CD14-positive monocyte (primary cell): ENCODE measurements around the gene NEDD4L. TPM values are rescaled to one million over a fixed set of nuclear protein-coding genes. Genes with fewer than 3 reads are reported as not detected.

Experiments used
- DNase-seq, 3 donors: peaks; one replicate each; pipeline ENCODE4 v3.0.0-alpha.2; 2011 to 2022
- H2AFZ ChIP-seq: 2 replicates; pipeline ENCODE4 v1.6.0; 2012; ENCODE audit warnings: mild to moderate bottlenecking, low read depth, low read length, inconsistent platforms; ENCODE audit not compliant: insufficient read depth, poor library complexity, severe bottlenecking
- H3K27ac ChIP-seq, 2 donors: 1 replicate in 1 of 2; 2 replicates in 1 of 2; pipeline ENCODE4 v1.5.1; 2012 to 2013; ENCODE audit warnings: low read length in 2 of 2, control low read depth in 1 of 2, inconsistent platforms in 1 of 2, low read depth in 1 of 2, mild to moderate bottlenecking in 1 of 2
- H3K27me3 ChIP-seq, 2 donors: one replicate each; pipeline versions ENCODE4 v1.6.0 to v1.6.1; 2011 to 2013; ENCODE audit warnings: low read length in 2 of 2; ENCODE audit not compliant: control insufficient read depth in 2 of 2, insufficient read depth in 2 of 2
- H3K36me3 ChIP-seq, 2 donors: replicated peaks in 1 of 2; 1 replicate in 1 of 2; 2 replicates in 1 of 2; pipeline versions ENCODE4 v1.5.1 to v1.6.1; 2012 to 2013; ENCODE audit warnings: low read length in 2 of 2, control low read depth in 1 of 2, inconsistent platforms in 1 of 2, mild to moderate bottlenecking in 1 of 2; ENCODE audit not compliant: insufficient read depth in 2 of 2, control insufficient read depth in 1 of 2
- H3K4me1 ChIP-seq, 2 donors: 1 replicate in 1 of 2; 2 replicates in 1 of 2; pipeline versions ENCODE4 v1.5.1 to v1.6.1; 2012 to 2013; ENCODE audit warnings: low read length in 2 of 2, control low read depth in 1 of 2, inconsistent platforms in 1 of 2, mild to moderate bottlenecking in 1 of 2, moderate library complexity in 1 of 2; ENCODE audit not compliant: insufficient read depth in 2 of 2, control insufficient read depth in 1 of 2
- H3K4me2 ChIP-seq: replicated peaks from 2 replicates; pipeline ENCODE3; 2012; ENCODE audit warnings: low read length, moderate library complexity, mild to moderate bottlenecking; ENCODE audit not compliant: poor library complexity, severe bottlenecking; ENCODE audit errors: extremely low read depth
- H3K4me3 ChIP-seq, 3 experiments: fragments of 200-600 bp in 1 of 3; sonication (generic) in 1 of 3; replicated peaks in 1 of 3; 1 replicate in 2 of 3; 2 replicates in 1 of 3; pipeline ENCODE4 v1.5.1; 2011 to 2013; ENCODE audit warnings: low read length in 3 of 3, mild to moderate bottlenecking in 3 of 3, control low read depth in 2 of 3, low read depth in 2 of 3, inconsistent platforms in 1 of 3, moderate library complexity in 1 of 3
- H3K79me2 ChIP-seq: 2 replicates; pipeline ENCODE4 v1.6.0; 2012; ENCODE audit warnings: mild to moderate bottlenecking, control low read depth, inconsistent platforms, low read length, moderate library complexity; ENCODE audit not compliant: insufficient read depth
- H3K9ac ChIP-seq: 2 replicates; pipeline ENCODE4 v1.6.0; 2017; ENCODE audit warnings: low read length, mild to moderate bottlenecking; ENCODE audit not compliant: insufficient read depth, poor library complexity, severe bottlenecking
- H3K9me3 ChIP-seq, 2 donors: replicated peaks in 1 of 2; 1 replicate in 1 of 2; 2 replicates in 1 of 2; pipeline versions ENCODE4 v1.5.1 to v1.6.1; 2012 to 2013; ENCODE audit warnings: low read length in 2 of 2, control low read depth in 1 of 2; ENCODE audit not compliant: control insufficient read depth in 1 of 2, insufficient read depth in 1 of 2
- H4K20me1 ChIP-seq: 2 replicates; pipeline ENCODE4 v1.6.0; 2012; ENCODE audit warnings: mild to moderate bottlenecking, low read length, control low read depth, moderate library complexity; ENCODE audit not compliant: insufficient read depth
- H3K27ac Mint-ChIP-seq, 7 donors: one replicate each; pipeline ENCODE4 v1.8.0; 2020; ENCODE audit warnings: mild to moderate bottlenecking in 7 of 7, mixed read lengths in 7 of 7, moderate library complexity in 6 of 7, inconsistent platforms in 2 of 7
- H3K27me3 Mint-ChIP-seq, 3 donors: one replicate each; pipeline ENCODE4 v1.8.0; 2021 to 2022; ENCODE audit warnings: low read depth in 3 of 3, mild to moderate bottlenecking in 3 of 3, mixed read lengths in 3 of 3, moderate library complexity in 3 of 3, inconsistent platforms in 1 of 3
- H3K36me3 Mint-ChIP-seq, 2 donors: one replicate each; pipeline ENCODE4 v1.8.0; 2020; ENCODE audit warnings: mixed read lengths in 2 of 2, inconsistent platforms in 1 of 2, mild to moderate bottlenecking in 1 of 2
- H3K4me1 Mint-ChIP-seq: one replicate; pipeline ENCODE4 v1.8.0; 2020; ENCODE audit warnings: mild to moderate bottlenecking, mixed read lengths
- H3K4me3 Mint-ChIP-seq, 2 donors: one replicate each; pipeline ENCODE4 v1.8.0; 2020; ENCODE audit warnings: mild to moderate bottlenecking in 2 of 2, mixed read lengths in 2 of 2, moderate library complexity in 1 of 2
- H3K9me3 Mint-ChIP-seq, 7 donors: one replicate each; pipeline ENCODE4 v1.8.0; 2020 to 2022; ENCODE audit warnings: mixed read lengths in 7 of 7, mild to moderate bottlenecking in 6 of 7, moderate library complexity in 6 of 7, inconsistent platforms in 2 of 7
- WGBS: methylation state at CpG from one replicate; pipeline ENCODE4 v1.1.5; 2013; ENCODE audit warnings: missing lambda C conversion rate; ENCODE audit not compliant: insufficient coverage; 5-methylcytosine and 5-hydroxymethylcytosine counted together
- intact Hi-C, 2 donors: fragments of 100-400 bp; cut with micrococcal nuclease; formaldehyde crosslinking; loops; one replicate each; pipeline versions ENCODE4 v1.15.0 to v1.15.1; 2023
- polyA plus RNA-seq, 3 donors: library from polyadenylated mRNA; depleted of rRNA in 1 of 3; unstranded in 2 of 3; stranded (reverse) in 1 of 3; fragments of 300-500 nt in 2 of 3; fragments of >200 nt in 1 of 3; fragmentation: Illumina TruSeq in 2 of 3; gene quantifications; 1 replicate in 2 of 3; 2 replicates in 1 of 3; pipeline ENCODE4 v1.2.3, GENCODE V29; 2012 to 2021
- TF ChIP-seq, protein P1 (sequence below): fragments of 200-600 bp; IDR thresholded peaks from one replicate; pipeline ENCODE4 v1.8.0; 2022; ENCODE audit warnings: antibody characterized with exemption, mild to moderate bottlenecking

Gene NEDD4L
- polyA plus RNA-seq, 3 donors = 2.5 to 5.2 (median 4.5) TPM

DNA sequence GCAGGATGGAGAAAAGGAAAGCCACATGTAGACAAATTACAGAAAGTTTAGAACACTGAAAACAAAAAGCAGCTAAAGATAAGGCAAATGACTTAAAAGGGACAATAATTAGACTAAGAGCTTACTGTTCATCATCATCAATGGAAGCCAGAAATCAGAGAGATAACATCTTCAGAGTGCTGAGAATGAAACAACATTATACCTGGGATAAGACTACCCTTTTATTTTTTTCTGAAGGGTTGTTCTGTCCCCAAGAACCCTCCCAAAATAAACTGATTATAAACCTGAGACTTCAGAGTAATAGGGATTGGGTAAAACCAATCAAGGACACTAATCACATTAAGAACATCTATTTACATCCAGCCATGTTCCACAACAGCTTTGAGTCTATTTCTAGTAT is 6.9 kb upstream of the NEDD4L start:
- Histone ChIP-seq H3K9ac (no peak overlapping the region), H3K4me3 (no peak overlapping the region), H3K27me3 (peaks cover 6 to 10% of the 10 kb centered on the region in 2 donors), H3K4me2 (no peak overlapping the region), H2AFZ (no peak overlapping the region), H3K79me2 (no peaks in the 10 kb centered on the region), H3K4me1 (peaks cover 3 to 10% of the 10 kb centered on the region in 2 donors), H3K9me3 (no peaks in the 10 kb centered on the region), H3K27ac (no peak overlapping the region), H3K36me3 (no peaks in the 10 kb centered on the region), H4K20me1 (no peaks in the 10 kb centered on the region)
- no peak for DNase-seq
- peaks cover 4 to 18% (median 17%) of the 10 kb centered on the region in 3 donors for H3K27me3 Mint-ChIP-seq
- intact Hi-C loops = no loop called here
- peak overlapping the region in 1 of 2 donors; percentile 3 for H3K4me3 Mint-ChIP-seq
- no peaks in the 10 kb centered on the region for H3K9me3 Mint-ChIP-seq
- no peak overlapping the region for H3K27ac Mint-ChIP-seq
- TF ChIP-seq, protein P1, sequence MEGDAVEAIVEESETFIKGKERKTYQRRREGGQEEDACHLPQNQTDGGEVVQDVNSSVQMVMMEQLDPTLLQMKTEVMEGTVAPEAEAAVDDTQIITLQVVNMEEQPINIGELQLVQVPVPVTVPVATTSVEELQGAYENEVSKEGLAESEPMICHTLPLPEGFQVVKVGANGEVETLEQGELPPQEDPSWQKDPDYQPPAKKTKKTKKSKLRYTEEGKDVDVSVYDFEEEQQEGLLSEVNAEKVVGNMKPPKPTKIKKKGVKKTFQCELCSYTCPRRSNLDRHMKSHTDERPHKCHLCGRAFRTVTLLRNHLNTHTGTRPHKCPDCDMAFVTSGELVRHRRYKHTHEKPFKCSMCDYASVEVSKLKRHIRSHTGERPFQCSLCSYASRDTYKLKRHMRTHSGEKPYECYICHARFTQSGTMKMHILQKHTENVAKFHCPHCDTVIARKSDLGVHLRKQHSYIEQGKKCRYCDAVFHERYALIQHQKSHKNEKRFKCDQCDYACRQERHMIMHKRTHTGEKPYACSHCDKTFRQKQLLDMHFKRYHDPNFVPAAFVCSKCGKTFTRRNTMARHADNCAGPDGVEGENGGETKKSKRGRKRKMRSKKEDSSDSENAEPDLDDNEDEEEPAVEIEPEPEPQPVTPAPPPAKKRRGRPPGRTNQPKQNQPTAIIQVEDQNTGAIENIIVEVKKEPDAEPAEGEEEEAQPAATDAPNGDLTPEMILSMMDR = no peak
- no peaks in the 10 kb centered on the region for H3K36me3 Mint-ChIP-seq
- peaks cover 10% of the 10 kb centered on the region for H3K4me1 Mint-ChIP-seq

DNA sequence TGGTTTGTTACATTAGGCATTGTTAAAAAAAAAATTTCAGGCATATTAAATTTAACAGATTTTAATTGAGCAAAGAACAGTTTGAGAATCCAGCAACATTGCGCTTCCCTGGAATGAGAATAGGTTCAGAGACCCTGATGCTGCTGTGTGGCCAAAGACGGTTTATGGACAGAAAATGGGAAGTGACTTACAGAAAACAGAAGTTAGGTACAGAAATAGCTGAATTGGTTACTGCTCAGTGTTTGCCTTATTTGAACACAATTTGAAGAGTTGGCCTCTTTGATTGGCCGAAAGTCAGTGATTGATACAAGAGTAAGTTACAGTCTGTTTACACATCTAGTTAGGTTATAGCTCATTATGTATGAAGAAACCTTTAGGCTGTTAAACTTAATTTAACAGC is 6.0 kb upstream of the NEDD4L start:
- Histone ChIP-seq H3K9ac (no peak overlapping the region), H3K27me3 (peaks cover 6 to 10% of the 10 kb centered on the region in 2 donors), H2AFZ (no peak overlapping the region), H3K9me3 (no peaks in the 10 kb centered on the region), H3K4me1 (peaks cover 6 to 14% of the 10 kb centered on the region in 2 donors), H3K4me2 (no peak overlapping the region), H3K4me3 (no peak overlapping the region), H3K36me3 (no peaks in the 10 kb centered on the region), H4K20me1 (no peaks in the 10 kb centered on the region), H3K79me2 (no peaks in the 10 kb centered on the region), H3K27ac (no peak overlapping the region)
- peak in 2 of 3 donors; percentile 20 to 34 for DNase-seq
- Mint-ChIP-seq H3K9me3 (peaks cover 0 to 4% (median 0%) of the 10 kb centered on the region in 7 donors), H3K4me1 (peaks cover 15% of the 10 kb centered on the region), H3K27me3 (peaks cover 13 to 27% (median 24%) of the 10 kb centered on the region in 3 donors), H3K36me3 (no peaks in the 10 kb centered on the region), H3K4me3 (peak overlapping the region in 1 of 2 donors; percentile 7), H3K27ac (peak overlapping the region in 1 of 7 donors; percentile 15)
- intact Hi-C loops = no loop called here
- WGBS = 45% methylated on average over 2 of the region's 3 CpGs
- TF ChIP-seq, protein P1 = no peak
